ENCODE measurements around the gene KBTBD6. TPM values are rescaled to one million over a fixed set of nuclear protein-coding genes. Genes with fewer than 3 reads are reported as not detected.

The KBTBD6 gene
- total RNA-seq, 1 donor from 2014 or later = 20.9 TPM

GRCh38 chr13:41162151-41162550, 29.5 kb upstream of the KBTBD6 start:
- DNase-seq (ENCODE audit: low read depth, low spot score) = no peak
- no peaks in the 10 kb centered on the region for H3K4me1 Mint-ChIP-seq
- no peak for TF ChIP-seq CTCF (conservative IDR thresholded peaks at IDR 0.05)
- H3K9me3 Mint-ChIP-seq = no peaks in the 10 kb centered on the region
- H3K27me3 Mint-ChIP-seq (ENCODE audit: low read depth) = no peaks in the 10 kb centered on the region
- no peak overlapping the region for H3K27ac Mint-ChIP-seq (ENCODE audit: unreplicated experiment)
- H3K36me3 Mint-ChIP-seq (ENCODE audit: low read depth) = no peaks in the 10 kb centered on the region
- no peak overlapping the region for H3K4me3 Mint-ChIP-seq

GRCh38 chr13:41159174-41159573, 26.6 kb upstream of the KBTBD6 start:
- H3K27me3 Mint-ChIP-seq (ENCODE audit: low read depth) = no peaks in the 10 kb centered on the region
- peaks cover 3% of the 10 kb centered on the region for H3K4me1 Mint-ChIP-seq
- H3K4me3 Mint-ChIP-seq = no peak overlapping the region
- DNase-seq (ENCODE audit: low read depth, low spot score) = no peak
- no peak overlapping the region for H3K27ac Mint-ChIP-seq (ENCODE audit: unreplicated experiment)
- no peaks in the 10 kb centered on the region for H3K9me3 Mint-ChIP-seq
- TF ChIP-seq CTCF (conservative IDR thresholded peaks at IDR 0.05) = no peak
- H3K36me3 Mint-ChIP-seq (ENCODE audit: low read depth) = no peaks in the 10 kb centered on the region

- Mint-ChIP-seq H3K27ac (ENCODE audit: unreplicated experiment) (no peak overlapping the region), H3K36me3 (ENCODE audit: low read depth) (peaks cover 4% of the 10 kb centered on the region), H3K9me3 (peaks cover 5% of the 10 kb centered on the region), H3K27me3 (ENCODE audit: low read depth) (no peaks in the 10 kb centered on the region), H3K4me1 (peaks cover 3% of the 10 kb centered on the region), H3K4me3 (no peak overlapping the region)
- TF ChIP-seq CTCF (conservative IDR thresholded peaks at IDR 0.05) = no peak
- no peak for DNase-seq (ENCODE audit: low read depth, low spot score)
Measured at GRCh38 chr13:41157048-41157717, 24.6 kb upstream of the KBTBD6 start.

GRCh38 chr13:41156620-41157019, 24.0 kb upstream of the KBTBD6 start:
- no peak overlapping the region for H3K4me3 Mint-ChIP-seq
- H3K4me1 Mint-ChIP-seq = peaks cover 3% of the 10 kb centered on the region
- TF ChIP-seq CTCF (conservative IDR thresholded peaks at IDR 0.05) = no peak
- H3K27ac Mint-ChIP-seq (ENCODE audit: unreplicated experiment) = no peak overlapping the region
- peaks cover 10% of the 10 kb centered on the region for H3K36me3 Mint-ChIP-seq (ENCODE audit: low read depth)
- H3K27me3 Mint-ChIP-seq (ENCODE audit: low read depth) = no peaks in the 10 kb centered on the region
- DNase-seq (ENCODE audit: low read depth, low spot score) = no peak
- peaks cover 10% of the 10 kb centered on the region for H3K9me3 Mint-ChIP-seq

GRCh38 chr13:41154042-41154441, 21.4 kb upstream of the KBTBD6 start:
- Mint-ChIP-seq H3K9me3 (peaks cover 27% of the 10 kb centered on the region), H3K27ac (ENCODE audit: unreplicated experiment) (no peak overlapping the region), H3K27me3 (ENCODE audit: low read depth) (no peaks in the 10 kb centered on the region), H3K4me1 (peaks cover 3% of the 10 kb centered on the region), H3K4me3 (no peak overlapping the region), H3K36me3 (ENCODE audit: low read depth) (peaks cover 35% of the 10 kb centered on the region)
- DNase-seq (ENCODE audit: low read depth, low spot score) = no peak
- TF ChIP-seq CTCF (conservative IDR thresholded peaks at IDR 0.05) = no peak

Measured in neural crest cell (in vitro differentiated cells).